ENCODE data around the gene LIN37. TPM values are rescaled to one million over a fixed set of nuclear protein-coding genes. Genes with fewer than 3 reads are reported as not detected.

The LIN37 gene
- total RNA-seq, 4 donors from 2014 or later = 6.8 to 31.6 (median 16.9) TPM

DNA sequence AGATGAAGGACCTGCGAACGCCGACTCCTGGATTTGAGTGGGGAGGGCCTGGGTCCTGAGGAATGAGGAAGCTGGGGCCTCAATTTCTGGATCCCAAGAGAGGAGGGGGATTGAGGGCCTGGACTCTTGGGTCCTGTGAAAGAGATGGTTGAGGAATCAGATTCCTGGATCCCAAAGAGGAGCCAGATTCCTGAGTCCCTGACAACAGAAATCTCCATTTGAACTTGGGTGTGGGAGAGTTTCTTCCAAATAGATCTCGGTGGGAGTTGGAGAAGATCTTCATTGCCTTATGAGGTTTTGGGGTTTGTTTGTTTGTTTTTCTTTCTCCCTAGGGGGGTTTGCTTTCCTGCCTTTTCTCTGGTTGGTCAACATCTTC is 2.3 kb upstream of the LIN37 start:
- H3K4me3 ChIP-seq = peak overlapping the region; percentile 92 to 100
- no peaks in the 10 kb centered on the region for H3K36me3 ChIP-seq
- peak overlapping the region; percentile 100 for H3K27ac ChIP-seq
- DNase-seq = no peak
- no peaks in the 10 kb centered on the region for H3K27me3 ChIP-seq
- TF ChIP-seq, protein P1, sequence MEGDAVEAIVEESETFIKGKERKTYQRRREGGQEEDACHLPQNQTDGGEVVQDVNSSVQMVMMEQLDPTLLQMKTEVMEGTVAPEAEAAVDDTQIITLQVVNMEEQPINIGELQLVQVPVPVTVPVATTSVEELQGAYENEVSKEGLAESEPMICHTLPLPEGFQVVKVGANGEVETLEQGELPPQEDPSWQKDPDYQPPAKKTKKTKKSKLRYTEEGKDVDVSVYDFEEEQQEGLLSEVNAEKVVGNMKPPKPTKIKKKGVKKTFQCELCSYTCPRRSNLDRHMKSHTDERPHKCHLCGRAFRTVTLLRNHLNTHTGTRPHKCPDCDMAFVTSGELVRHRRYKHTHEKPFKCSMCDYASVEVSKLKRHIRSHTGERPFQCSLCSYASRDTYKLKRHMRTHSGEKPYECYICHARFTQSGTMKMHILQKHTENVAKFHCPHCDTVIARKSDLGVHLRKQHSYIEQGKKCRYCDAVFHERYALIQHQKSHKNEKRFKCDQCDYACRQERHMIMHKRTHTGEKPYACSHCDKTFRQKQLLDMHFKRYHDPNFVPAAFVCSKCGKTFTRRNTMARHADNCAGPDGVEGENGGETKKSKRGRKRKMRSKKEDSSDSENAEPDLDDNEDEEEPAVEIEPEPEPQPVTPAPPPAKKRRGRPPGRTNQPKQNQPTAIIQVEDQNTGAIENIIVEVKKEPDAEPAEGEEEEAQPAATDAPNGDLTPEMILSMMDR (IDR thresholded peaks at IDR 0.05) = no peak
- no peak for TF ChIP-seq POLR2A (IDR thresholded peaks at IDR 0.05)
- no peaks in the 10 kb centered on the region for H3K9me3 ChIP-seq
- intact Hi-C loops (cut with DNase I; ENCODE audit: low total_unique reads) = no loop called here
- H3K4me1 ChIP-seq = peaks cover 6 to 23% of the 10 kb centered on the region in 2 donors

DNA sequence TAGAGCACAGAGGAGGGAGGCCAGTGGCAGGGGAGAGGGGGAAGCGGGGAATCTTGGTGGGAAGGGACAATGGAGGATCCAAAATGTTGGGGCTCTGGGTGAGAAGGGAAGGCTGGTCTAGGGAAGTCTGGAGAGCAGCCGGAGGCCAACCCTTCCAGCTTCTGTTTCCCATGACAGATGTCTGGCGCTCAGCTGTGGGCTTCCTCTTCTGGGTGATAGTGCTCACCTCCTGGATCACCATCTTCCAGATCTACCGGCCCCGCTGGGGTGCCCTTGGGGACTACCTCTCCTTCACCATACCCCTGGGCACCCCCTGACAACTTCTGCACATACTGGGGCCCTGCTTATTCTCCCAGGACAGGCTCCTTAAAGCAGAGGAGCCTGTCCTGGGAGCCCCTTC is 1.8 kb upstream of the LIN37 start:
- H3K27me3 ChIP-seq = no peaks in the 10 kb centered on the region
- peaks cover 6 to 23% of the 10 kb centered on the region in 2 donors for H3K4me1 ChIP-seq
- peak overlapping the region in 1 of 2 donors; percentile 100 for H3K27ac ChIP-seq
- no peaks in the 10 kb centered on the region for H3K36me3 ChIP-seq
- H3K4me3 ChIP-seq = peak overlapping the region in 1 of 2 donors; percentile 92
- no peak for TF ChIP-seq POLR2A (IDR thresholded peaks at IDR 0.05)
- intact Hi-C loops (cut with DNase I; ENCODE audit: low total_unique reads) = no loop called here
- H3K9me3 ChIP-seq = no peaks in the 10 kb centered on the region
- DNase-seq = no peak

DNA sequence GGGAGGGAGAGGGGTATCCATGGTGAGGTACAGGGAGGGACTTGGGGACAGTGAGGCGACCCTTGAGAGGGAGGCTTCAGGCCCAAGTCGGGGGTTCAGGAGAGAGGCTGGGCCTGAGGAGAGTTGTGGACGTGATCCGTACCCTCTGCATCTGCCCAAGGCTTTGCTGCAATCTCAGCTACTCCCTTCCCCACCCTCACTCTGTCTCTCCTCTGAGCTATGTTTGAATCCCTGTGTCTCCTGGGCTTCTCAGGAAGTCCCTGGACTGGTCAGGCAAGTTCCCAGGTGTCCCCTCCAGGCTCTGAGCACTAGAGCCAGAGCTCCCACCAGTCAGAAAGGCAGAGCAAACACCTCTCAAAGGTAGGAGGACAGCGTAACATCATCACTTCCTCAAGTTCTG is 1.8 kb downstream of the LIN37 start:
- Histone ChIP-seq H3K4me1 (peaks cover 6 to 31% of the 10 kb centered on the region in 2 donors), H3K36me3 (no peaks in the 10 kb centered on the region), H3K9me3 (no peaks in the 10 kb centered on the region), H3K27me3 (no peaks in the 10 kb centered on the region), H3K27ac (no peak overlapping the region), H3K4me3 (no peak overlapping the region)
- intact Hi-C loops (cut with DNase I; ENCODE audit: low total_unique reads) = no loop called here
- no peak for DNase-seq
- TF ChIP-seq, protein P1 (IDR thresholded peaks at IDR 0.05) = no peak
- no peak for TF ChIP-seq POLR2A (IDR thresholded peaks at IDR 0.05)

DNA sequence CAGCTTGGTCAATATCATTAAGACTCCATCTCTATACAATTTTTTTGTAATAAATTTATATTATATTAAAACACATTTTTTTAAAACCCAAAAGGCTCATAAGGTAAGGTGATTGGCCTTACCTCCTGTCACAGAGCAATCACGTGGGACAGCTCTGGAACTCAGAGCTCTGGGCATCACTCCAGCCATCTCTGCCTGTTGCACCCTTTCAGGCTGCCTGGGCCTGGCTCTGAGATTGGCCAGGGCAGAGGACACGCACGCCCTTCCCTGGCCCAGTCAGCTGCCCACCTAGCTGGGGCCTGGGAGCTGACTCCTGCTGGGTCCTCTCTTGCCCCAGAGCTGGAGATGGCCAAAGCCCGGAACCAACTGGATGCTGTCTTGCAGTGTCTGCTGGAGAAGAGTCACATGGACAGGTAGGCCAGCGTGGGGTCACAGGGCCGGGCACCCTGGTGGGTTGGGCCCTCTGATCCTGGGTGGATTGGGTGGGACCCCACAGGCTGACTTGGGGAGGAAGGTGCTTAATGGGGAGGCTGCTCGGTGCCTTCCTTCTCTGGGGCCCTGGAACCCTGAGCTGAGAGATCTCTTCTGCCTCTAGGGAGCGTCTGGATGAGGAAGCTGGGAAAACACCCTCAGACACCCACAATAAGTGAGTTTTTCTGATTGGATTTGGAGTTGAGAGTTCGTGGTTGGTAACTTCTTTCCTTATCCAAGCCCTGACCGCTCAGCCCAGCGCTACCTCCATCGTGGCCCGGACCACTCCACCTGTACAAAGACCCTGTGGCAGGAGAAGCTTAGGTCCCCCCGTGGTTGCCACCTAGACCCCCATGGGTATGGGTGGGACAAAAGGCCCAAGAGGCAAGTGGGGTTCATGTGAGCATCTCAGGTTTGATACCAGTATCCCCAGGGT is 3.7 kb downstream of the LIN37 start:
- no peak for TF ChIP-seq POLR2A (IDR thresholded peaks at IDR 0.05)
- TF ChIP-seq, protein P1 (IDR thresholded peaks at IDR 0.05) = no peak
- Histone ChIP-seq H3K4me3 (no peak overlapping the region), H3K27ac (no peak overlapping the region), H3K27me3 (no peaks in the 10 kb centered on the region), H3K4me1 (peaks cover 0 to 19% of the 10 kb centered on the region in 2 donors), H3K9me3 (no peaks in the 10 kb centered on the region), H3K36me3 (no peaks in the 10 kb centered on the region)
- no peak for DNase-seq
- intact Hi-C loops (cut with DNase I; ENCODE audit: low total_unique reads) = no loop called here

DNA sequence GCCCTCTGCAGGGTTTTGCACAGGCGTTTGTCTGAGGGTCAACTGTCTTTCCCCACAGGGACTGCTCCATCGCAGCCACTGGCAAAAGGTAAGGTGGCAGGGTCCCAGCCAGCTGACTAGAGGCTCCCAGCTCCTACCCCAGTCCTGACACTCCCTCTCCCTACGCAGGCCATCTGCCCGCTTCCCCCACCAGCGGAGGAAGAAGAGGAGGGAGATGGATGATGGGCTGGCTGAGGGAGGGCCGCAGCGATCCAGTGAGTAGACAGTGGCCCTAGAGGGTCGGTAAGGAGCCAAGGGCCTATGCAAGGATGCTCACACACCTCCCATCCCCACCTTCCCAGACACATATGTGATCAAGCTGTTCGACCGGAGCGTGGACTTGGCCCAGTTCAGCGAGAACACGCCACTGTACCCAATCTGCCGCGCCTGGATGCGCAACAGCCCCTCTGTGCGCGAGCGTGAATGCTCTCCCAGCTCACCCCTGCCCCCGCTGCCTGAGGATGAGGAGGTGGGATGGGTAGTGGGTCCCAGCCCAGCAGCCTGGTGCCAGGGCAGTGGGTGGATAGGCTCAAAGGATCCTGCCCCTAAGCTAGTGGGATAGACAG is 4.5 kb downstream of the LIN37 start:
- Histone ChIP-seq H3K4me1 (peaks cover 0 to 19% of the 10 kb centered on the region in 2 donors), H3K27me3 (no peaks in the 10 kb centered on the region), H3K36me3 (no peaks in the 10 kb centered on the region), H3K27ac (no peak overlapping the region), H3K9me3 (no peaks in the 10 kb centered on the region), H3K4me3 (no peak overlapping the region)
- intact Hi-C loops (cut with DNase I; ENCODE audit: low total_unique reads) = no loop called here
- TF ChIP-seq, protein P1 (IDR thresholded peaks at IDR 0.05) = no peak
- TF ChIP-seq POLR2A (IDR thresholded peaks at IDR 0.05) = no peak
- DNase-seq = no peak
